ENCODE results near the gene AP2B1. TPM values are rescaled to one million over a fixed set of nuclear protein-coding genes. Genes with fewer than 3 reads are reported as not detected.

AP2B1 gene
- total RNA-seq, 1 donor from 2014 or later: 177 TPM

GRCh38 chr17:35731239-35731916 is 144.3 kb downstream of the AP2B1 start, which contains the start of gene RASL10B:
Gene RASL10B, plus strand, starts transcription at chr17:35731639. Its CDS starts 3,546 bp downstream, at chr17:35735185.
- peaks cover 8% of the 10 kb centered on the region for H3K36me3 Mint-ChIP-seq (ENCODE audit: low read depth)
- H3K4me3 Mint-ChIP-seq (ENCODE audit: low read depth): peak within 1 kb of the TSS; percentile 67
- intact Hi-C loops (cut with micrococcal nuclease): no loop called here
- peaks cover 9% of the 10 kb centered on the region for H3K4me1 Mint-ChIP-seq (ENCODE audit: low read depth)
- no peak within 1 kb of the TSS for H3K27ac Mint-ChIP-seq
- H3K9me3 Mint-ChIP-seq: no peaks in the 10 kb centered on the region
- peaks cover 23% of the 10 kb centered on the region for H3K27me3 Mint-ChIP-seq (ENCODE audit: low read depth)
- DNase-seq (ENCODE audit: low spot score): peak; percentile 27

GRCh38 chr17:35731917-35732805 is 145.0 kb downstream of the AP2B1 start:
- Mint-ChIP-seq H3K4me1 (ENCODE audit: low read depth) (peaks cover 9% of the 10 kb centered on the region), H3K27ac (no peak overlapping the region), H3K36me3 (ENCODE audit: low read depth) (peaks cover 8% of the 10 kb centered on the region), H3K27me3 (ENCODE audit: low read depth) (peaks cover 23% of the 10 kb centered on the region), H3K4me3 (ENCODE audit: low read depth) (peak overlapping the region; percentile 52), H3K9me3 (no peaks in the 10 kb centered on the region)
- intact Hi-C loops (cut with micrococcal nuclease): no loop called here
- no peak for DNase-seq (ENCODE audit: low spot score)

DNA sequence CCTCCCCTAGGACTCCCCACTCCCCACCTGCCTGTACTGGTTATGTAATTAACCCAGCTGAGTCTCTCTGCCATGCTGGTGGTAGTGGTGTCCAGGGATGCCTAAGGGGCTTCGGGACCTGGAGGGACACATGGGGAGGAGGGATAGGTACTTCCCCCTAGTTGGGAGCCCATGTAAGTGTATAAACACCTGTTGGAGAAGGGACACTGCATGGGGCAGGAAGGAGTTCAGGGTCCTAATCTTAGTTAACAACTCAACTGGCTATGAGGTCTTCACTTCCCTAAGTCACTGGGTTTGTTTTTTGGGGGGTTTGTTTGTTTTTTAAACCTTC is 145.6 kb downstream of the AP2B1 start:
- peaks cover 8% of the 10 kb centered on the region for H3K36me3 Mint-ChIP-seq (ENCODE audit: low read depth)
- peaks cover 23% of the 10 kb centered on the region for H3K27me3 Mint-ChIP-seq (ENCODE audit: low read depth)
- peak overlapping the region; percentile 52 for H3K4me3 Mint-ChIP-seq (ENCODE audit: low read depth)
- H3K27ac Mint-ChIP-seq: no peak overlapping the region
- DNase-seq (ENCODE audit: low spot score): no peak
- H3K4me1 Mint-ChIP-seq (ENCODE audit: low read depth): peaks cover 9% of the 10 kb centered on the region
- intact Hi-C loops (cut with micrococcal nuclease): no loop called here
- no peaks in the 10 kb centered on the region for H3K9me3 Mint-ChIP-seq

GRCh38 chr17:35733366-35733765 is 146.2 kb downstream of the AP2B1 start:
- peaks cover 9% of the 10 kb centered on the region for H3K4me1 Mint-ChIP-seq (ENCODE audit: low read depth)
- H3K9me3 Mint-ChIP-seq: no peaks in the 10 kb centered on the region
- DNase-seq (ENCODE audit: low spot score): no peak
- peaks cover 8% of the 10 kb centered on the region for H3K36me3 Mint-ChIP-seq (ENCODE audit: low read depth)
- intact Hi-C loops (cut with micrococcal nuclease): no loop called here
- peaks cover 23% of the 10 kb centered on the region for H3K27me3 Mint-ChIP-seq (ENCODE audit: low read depth)
- H3K4me3 Mint-ChIP-seq (ENCODE audit: low read depth): no peak overlapping the region
- H3K27ac Mint-ChIP-seq: no peak overlapping the region

DNA sequence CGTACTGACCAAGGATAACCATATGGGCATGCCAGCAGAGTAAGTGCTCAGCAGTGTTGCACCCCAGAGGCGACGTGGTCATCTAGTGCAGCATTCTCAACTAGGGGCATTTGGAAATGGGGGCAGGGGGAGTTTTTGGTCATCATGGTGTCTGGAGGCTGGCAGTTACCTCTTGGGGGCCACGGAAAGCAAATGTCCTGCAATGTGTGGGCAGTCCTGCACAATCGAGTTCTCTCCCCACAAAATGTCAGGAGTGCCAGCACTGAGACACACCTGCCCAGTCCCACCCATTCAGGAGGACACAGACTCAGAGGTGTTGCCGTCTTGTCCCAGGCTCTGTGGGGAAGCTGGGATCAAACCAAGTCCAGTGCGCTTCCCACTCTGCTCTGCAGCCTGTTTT is 147.3 kb downstream of the AP2B1 start:
- Mint-ChIP-seq H3K4me1 (ENCODE audit: low read depth) (peaks cover 9% of the 10 kb centered on the region), H3K9me3 (no peaks in the 10 kb centered on the region), H3K27ac (no peak overlapping the region), H3K27me3 (ENCODE audit: low read depth) (peaks cover 26% of the 10 kb centered on the region), H3K36me3 (ENCODE audit: low read depth) (peaks cover 8% of the 10 kb centered on the region), H3K4me3 (ENCODE audit: low read depth) (no peak overlapping the region)
- no peak for DNase-seq (ENCODE audit: low spot score)
- intact Hi-C loops (cut with micrococcal nuclease): no loop called here

GRCh38 chr17:35735036-35735805 is 148.1 kb downstream of the AP2B1 start:
- no peak overlapping the region for H3K4me3 Mint-ChIP-seq (ENCODE audit: low read depth)
- peaks cover 9% of the 10 kb centered on the region for H3K4me1 Mint-ChIP-seq (ENCODE audit: low read depth)
- H3K27me3 Mint-ChIP-seq (ENCODE audit: low read depth): peaks cover 34% of the 10 kb centered on the region
- no peak overlapping the region for H3K27ac Mint-ChIP-seq
- intact Hi-C loops (cut with micrococcal nuclease): no loop called here
- no peaks in the 10 kb centered on the region for H3K9me3 Mint-ChIP-seq
- no peak for DNase-seq (ENCODE audit: low spot score)
- peaks cover 8% of the 10 kb centered on the region for H3K36me3 Mint-ChIP-seq (ENCODE audit: low read depth)

- no peak for DNase-seq (ENCODE audit: low spot score)
- H3K27ac Mint-ChIP-seq: no peak overlapping the region
- no peak overlapping the region for H3K4me3 Mint-ChIP-seq (ENCODE audit: low read depth)
- no peaks in the 10 kb centered on the region for H3K9me3 Mint-ChIP-seq
- intact Hi-C loops (cut with micrococcal nuclease): no loop called here
- H3K27me3 Mint-ChIP-seq (ENCODE audit: low read depth): peaks cover 30% of the 10 kb centered on the region
- no peaks in the 10 kb centered on the region for H3K36me3 Mint-ChIP-seq (ENCODE audit: low read depth)
- H3K4me1 Mint-ChIP-seq (ENCODE audit: low read depth): no peaks in the 10 kb centered on the region
Measured at GRCh38 chr17:35736236-35736635, 149.1 kb downstream of the AP2B1 start.

- H3K36me3 Mint-ChIP-seq (ENCODE audit: low read depth): no peaks in the 10 kb centered on the region
- H3K4me3 Mint-ChIP-seq (ENCODE audit: low read depth): no peak overlapping the region
- H3K27me3 Mint-ChIP-seq (ENCODE audit: low read depth): peaks cover 31% of the 10 kb centered on the region
- H3K9me3 Mint-ChIP-seq: no peaks in the 10 kb centered on the region
- intact Hi-C loops (cut with micrococcal nuclease): no loop called here
- no peak overlapping the region for H3K27ac Mint-ChIP-seq
- DNase-seq (ENCODE audit: low spot score): no peak
- H3K4me1 Mint-ChIP-seq (ENCODE audit: low read depth): peaks cover 2% of the 10 kb centered on the region
Measured at GRCh38 chr17:35738519-35739133, 151.5 kb downstream of the AP2B1 start.

GRCh38 chr17:35740216-35740615 is 153.1 kb downstream of the AP2B1 start:
- intact Hi-C loops (cut with micrococcal nuclease): loop anchor here (10.0 kb wide), 1 partner anchor 575 kb away; no protein-coding TSS in a partner anchor
- Mint-ChIP-seq H3K4me3 (ENCODE audit: low read depth) (no peak overlapping the region), H3K27ac (no peak overlapping the region), H3K9me3 (no peaks in the 10 kb centered on the region), H3K36me3 (ENCODE audit: low read depth) (no peaks in the 10 kb centered on the region), H3K27me3 (ENCODE audit: low read depth) (peaks cover 34% of the 10 kb centered on the region), H3K4me1 (ENCODE audit: low read depth) (peaks cover 2% of the 10 kb centered on the region)
- DNase-seq (ENCODE audit: low spot score): no peak

DNA sequence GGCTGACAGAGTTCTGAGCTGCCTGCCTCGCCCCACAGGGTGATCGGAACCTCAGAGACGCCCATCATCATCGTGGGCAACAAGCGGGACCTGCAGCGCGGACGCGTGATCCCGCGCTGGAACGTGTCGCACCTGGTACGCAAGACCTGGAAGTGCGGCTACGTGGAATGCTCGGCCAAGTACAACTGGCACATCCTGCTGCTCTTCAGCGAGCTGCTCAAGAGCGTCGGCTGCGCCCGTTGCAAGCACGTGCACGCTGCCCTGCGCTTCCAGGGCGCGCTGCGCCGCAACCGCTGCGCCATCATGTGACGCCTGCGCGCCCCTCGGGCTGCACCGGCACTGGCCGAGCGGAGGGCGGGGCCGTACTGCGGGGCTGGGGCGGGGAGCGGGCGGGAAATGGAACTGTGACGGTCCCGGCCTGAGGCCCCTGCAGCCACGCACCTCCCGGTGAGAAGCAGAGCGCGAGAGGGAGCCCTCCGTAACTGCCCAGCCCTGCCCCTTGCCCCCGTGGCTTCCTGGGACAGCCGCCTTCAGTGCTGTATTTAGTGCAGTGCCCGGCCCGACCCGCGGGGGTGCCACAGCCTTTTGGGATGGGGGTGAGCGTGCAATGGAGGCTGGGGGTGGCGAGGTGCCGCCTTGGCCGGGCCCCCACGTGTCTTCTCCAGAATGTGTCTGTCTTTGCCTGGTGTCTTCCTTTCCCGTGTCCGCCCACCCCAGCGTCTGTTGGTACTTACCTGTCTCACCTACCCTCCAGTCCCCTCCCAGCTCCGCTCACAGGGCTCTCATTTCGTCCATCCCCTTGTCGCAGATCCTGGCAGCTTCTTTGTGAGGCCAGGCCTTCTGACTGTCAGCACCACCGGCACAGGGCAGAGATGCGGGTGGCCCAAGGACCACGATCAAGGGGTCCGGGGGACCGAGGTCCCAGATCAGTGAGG is 154.1 kb downstream of the AP2B1 start:
- Mint-ChIP-seq H3K36me3 (ENCODE audit: low read depth) (no peaks in the 10 kb centered on the region), H3K4me3 (ENCODE audit: low read depth) (no peak overlapping the region), H3K4me1 (ENCODE audit: low read depth) (peaks cover 2% of the 10 kb centered on the region), H3K27me3 (ENCODE audit: low read depth) (peaks cover 34% of the 10 kb centered on the region), H3K27ac (no peak overlapping the region), H3K9me3 (no peaks in the 10 kb centered on the region)
- DNase-seq (ENCODE audit: low spot score): no peak
- intact Hi-C loops (cut with micrococcal nuclease): loop anchor here (10.0 kb wide), 1 partner anchor 576 kb away; no protein-coding TSS in a partner anchor

- no peaks in the 10 kb centered on the region for H3K36me3 Mint-ChIP-seq (ENCODE audit: low read depth)
Measured at GRCh38 chr17:35742496-35742895, 155.4 kb downstream of the AP2B1 start.

More at GRCh38 chr17:35742496-35742895, 155.4 kb downstream of the AP2B1 start:
- H3K9me3 Mint-ChIP-seq: no peaks in the 10 kb centered on the region
- no peak overlapping the region for H3K27ac Mint-ChIP-seq
- no peak overlapping the region for H3K4me3 Mint-ChIP-seq (ENCODE audit: low read depth)
- intact Hi-C loops (cut with micrococcal nuclease): loop anchor here (10.0 kb wide), 1 partner anchor 578 kb away; no protein-coding TSS in a partner anchor
- DNase-seq (ENCODE audit: low spot score): no peak
- peaks cover 2% of the 10 kb centered on the region for H3K4me1 Mint-ChIP-seq (ENCODE audit: low read depth)
- peaks cover 34% of the 10 kb centered on the region for H3K27me3 Mint-ChIP-seq (ENCODE audit: low read depth)

All from activated T-helper 2 cell treated with anti-CD3 and anti-CD28 coated beads, Interferon-gamma antibody, Interleukin-2, Interleukin-4, amounts not matched to agents 10 μg/mL and 5 μg/mL and 100 μg/mL, durations not matched to agents 14 hours and 24 hours and 36 hours (primary cell).